ENCODE data around the gene BROX.

The BROX gene

GRCh38 chr1:222767152-222767571 lies 54.8 kb downstream of the BROX start:
- no peak for TF ChIP-seq CTCF (IDR thresholded peaks at IDR 0.05; ENCODE audit: extremely low read depth, missing control alignments)
- DNase-seq (ENCODE audit: low spot score): no peak

GRCh38 chr1:222768592-222768991 lies 56.2 kb downstream of the BROX start:
- TF ChIP-seq CTCF (IDR thresholded peaks at IDR 0.05; ENCODE audit: extremely low read depth, missing control alignments): no peak
- no peak for DNase-seq (ENCODE audit: low spot score)

- DNase-seq (ENCODE audit: low spot score): no peak
- TF ChIP-seq CTCF (IDR thresholded peaks at IDR 0.05; ENCODE audit: extremely low read depth, missing control alignments): no peak
Measured at GRCh38 chr1:222769181-222769580, 56.8 kb downstream of the BROX start.

- no peak for TF ChIP-seq CTCF (IDR thresholded peaks at IDR 0.05; ENCODE audit: extremely low read depth, missing control alignments)
- DNase-seq (ENCODE audit: low spot score): no peak
Measured at GRCh38 chr1:222769971-222770620, 57.7 kb downstream of the BROX start.

GRCh38 chr1:222772996-222773379 lies 60.6 kb downstream of the BROX start:
- DNase-seq (ENCODE audit: low spot score): no peak
- no peak for TF ChIP-seq CTCF (IDR thresholded peaks at IDR 0.05; ENCODE audit: extremely low read depth, missing control alignments)

- TF ChIP-seq CTCF (IDR thresholded peaks at IDR 0.05; ENCODE audit: extremely low read depth, missing control alignments): no peak
- DNase-seq (ENCODE audit: low spot score): no peak
Measured at GRCh38 chr1:222777463-222777862, 65.1 kb downstream of the BROX start.

- no peak for TF ChIP-seq CTCF (IDR thresholded peaks at IDR 0.05; ENCODE audit: extremely low read depth, missing control alignments)
- no peak for DNase-seq (ENCODE audit: low spot score)
Measured at GRCh38 chr1:222777977-222778376, 65.6 kb downstream of the BROX start.
